Measurements from ENCODE around the gene FSCN2. TPM values are rescaled to one million over a fixed set of nuclear protein-coding genes. Genes with fewer than 3 reads are reported as not detected.

Gene FSCN2
- total and polyA plus RNA-seq, 10 of the 15 experiments (the other 5 are each of a cell fraction or from before 2014, with no cell fraction given) = 0.12 to 2.1 (median 0.65) TPM; not detected in 3

- no peak for TF ChIP-seq CUX1 (IDR thresholded peaks at IDR 0.05; ENCODE audit: insufficient replicate concordance, low read depth, low read length)
- TF ChIP-seq E4F1 (IDR thresholded peaks at IDR 0.05; ENCODE audit: borderline replicate concordance, partially characterized antibody) = no peak
- no peak for TF ChIP-seq FOXM1 (IDR thresholded peaks at IDR 0.05; ENCODE audit: low read depth, low read length)
- TF ChIP-seq, protein P1, sequence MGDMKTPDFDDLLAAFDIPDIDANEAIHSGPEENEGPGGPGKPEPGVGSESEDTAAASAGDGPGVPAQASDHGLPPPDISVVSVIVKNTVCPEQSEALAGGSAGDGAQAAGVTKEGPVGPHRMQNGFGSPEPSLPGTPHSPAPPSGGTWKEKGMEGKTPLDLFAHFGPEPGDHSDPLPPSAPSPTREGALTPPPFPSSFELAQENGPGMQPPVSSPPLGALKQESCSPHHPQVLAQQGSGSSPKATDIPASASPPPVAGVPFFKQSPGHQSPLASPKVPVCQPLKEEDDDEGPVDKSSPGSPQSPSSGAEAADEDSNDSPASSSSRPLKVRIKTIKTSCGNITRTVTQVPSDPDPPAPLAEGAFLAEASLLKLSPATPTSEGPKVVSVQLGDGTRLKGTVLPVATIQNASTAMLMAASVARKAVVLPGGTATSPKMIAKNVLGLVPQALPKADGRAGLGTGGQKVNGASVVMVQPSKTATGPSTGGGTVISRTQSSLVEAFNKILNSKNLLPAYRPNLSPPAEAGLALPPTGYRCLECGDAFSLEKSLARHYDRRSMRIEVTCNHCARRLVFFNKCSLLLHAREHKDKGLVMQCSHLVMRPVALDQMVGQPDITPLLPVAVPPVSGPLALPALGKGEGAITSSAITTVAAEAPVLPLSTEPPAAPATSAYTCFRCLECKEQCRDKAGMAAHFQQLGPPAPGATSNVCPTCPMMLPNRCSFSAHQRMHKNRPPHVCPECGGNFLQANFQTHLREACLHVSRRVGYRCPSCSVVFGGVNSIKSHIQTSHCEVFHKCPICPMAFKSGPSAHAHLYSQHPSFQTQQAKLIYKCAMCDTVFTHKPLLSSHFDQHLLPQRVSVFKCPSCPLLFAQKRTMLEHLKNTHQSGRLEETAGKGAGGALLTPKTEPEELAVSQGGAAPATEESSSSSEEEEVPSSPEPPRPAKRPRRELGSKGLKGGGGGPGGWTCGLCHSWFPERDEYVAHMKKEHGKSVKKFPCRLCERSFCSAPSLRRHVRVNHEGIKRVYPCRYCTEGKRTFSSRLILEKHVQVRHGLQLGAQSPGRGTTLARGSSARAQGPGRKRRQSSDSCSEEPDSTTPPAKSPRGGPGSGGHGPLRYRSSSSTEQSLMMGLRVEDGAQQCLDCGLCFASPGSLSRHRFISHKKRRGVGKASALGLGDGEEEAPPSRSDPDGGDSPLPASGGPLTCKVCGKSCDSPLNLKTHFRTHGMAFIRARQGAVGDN (IDR thresholded peaks at IDR 0.05) = peak; percentile 96
- no peak for TF ChIP-seq MYC (IDR thresholded peaks at IDR 0.05; ENCODE audit: insufficient read depth, insufficient read length, insufficient replicate concordance, low read length, severe bottlenecking)
- TF ChIP-seq FOXK2 (IDR thresholded peaks at IDR 0.05) = no peak
- TF ChIP-seq NRF1 (conservative IDR thresholded peaks at IDR 0.05; ENCODE audit: low read depth, low read length) = no peak
- TF ChIP-seq HSF1 (IDR thresholded peaks at IDR 0.05; ENCODE audit: low read depth, low read length) = no peak
- no peak for TF ChIP-seq TCF7 (IDR thresholded peaks at IDR 0.05; ENCODE audit: borderline replicate concordance)
- peak; percentile 65; the same call in 1 of the 2 replicates for TF ChIP-seq SIN3A (IDR thresholded peaks at IDR 0.05; ENCODE audit: low read depth, low read length)
- no peak for TF ChIP-seq FOS (IDR thresholded peaks at IDR 0.05; ENCODE audit: borderline replicate concordance, extremely low read depth, insufficient read length)
- no peak for TF ChIP-seq ZSCAN29 (IDR thresholded peaks at IDR 0.05)
- TF ChIP-seq RAD51 (IDR thresholded peaks at IDR 0.05) = no peak
Measured at GRCh38 chr17:81512562-81513371, 15.4 kb upstream of the FSCN2 start, which contains the start of gene ACTG1 (continued).

Measured in GM12878 (cell line).